ENCODE data around the gene HPCAL1. TPM values are rescaled to one million over a fixed set of nuclear protein-coding genes. Genes with fewer than 3 reads are reported as not detected.
A peak's percentile ranks its signal among the peaks of the same experiment; 100 is the strongest.

The HPCAL1 gene
- total and polyA plus RNA-seq, 8 donors = 58.1 to 108 (median 72.1) TPM

DNA sequence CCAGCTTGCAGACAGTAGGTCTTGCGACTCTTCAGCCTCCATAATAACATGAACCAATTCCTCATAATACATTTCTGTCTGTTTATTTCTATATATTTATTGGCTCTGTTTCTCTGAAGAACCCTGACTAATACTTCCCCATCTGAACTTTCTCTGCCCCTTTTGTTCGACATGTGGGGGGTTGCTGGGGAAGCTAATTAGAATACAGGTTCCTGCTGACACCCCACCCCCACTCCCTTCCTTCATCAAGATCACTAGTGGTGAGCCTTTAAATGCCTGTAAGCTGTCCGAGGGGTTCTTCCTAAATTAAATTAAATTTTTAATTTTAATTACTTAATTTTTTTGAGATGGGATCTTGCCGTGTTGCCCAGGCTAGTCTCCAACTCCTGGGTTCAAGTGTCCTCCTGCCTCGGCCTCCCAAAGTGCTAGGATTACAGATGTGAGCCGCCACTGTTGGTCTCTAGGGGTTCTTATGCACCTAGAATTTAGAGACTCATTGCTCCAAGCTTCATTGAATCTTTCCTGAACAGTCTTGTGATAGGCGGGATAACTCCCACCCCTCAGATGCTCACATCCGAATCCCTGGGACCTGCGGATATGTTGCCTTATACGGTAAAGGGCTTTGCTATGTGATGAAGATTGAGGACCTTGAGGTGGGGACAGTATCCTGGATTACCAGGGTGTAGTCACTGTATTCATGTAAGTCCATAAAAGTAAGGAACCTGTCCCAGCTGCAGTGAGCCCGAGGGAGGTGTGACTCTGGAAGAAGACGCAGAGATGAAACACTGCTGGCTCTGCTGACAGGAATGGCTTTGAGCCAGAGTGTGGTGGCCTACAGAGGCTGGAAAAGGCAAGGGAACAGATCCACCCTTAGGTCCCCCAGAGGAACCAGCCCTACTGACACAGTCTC, 26.2 kb downstream of the HPCAL1 start:
- H3K27me3 ChIP-seq = no peaks in the 10 kb centered on the region
- H3K4me1 ChIP-seq = peaks cover 32 to 87% of the 10 kb centered on the region in 2 donors
- intact Hi-C loops (cut with DNase I) = no loop called here
- no peak for DNase-seq
- no peaks in the 10 kb centered on the region for H3K9me3 ChIP-seq
- H3K27ac ChIP-seq = peak overlapping the region in 1 of 2 donors; percentile 43
- H3K4me3 ChIP-seq = no peak overlapping the region
- TF ChIP-seq, protein P1, sequence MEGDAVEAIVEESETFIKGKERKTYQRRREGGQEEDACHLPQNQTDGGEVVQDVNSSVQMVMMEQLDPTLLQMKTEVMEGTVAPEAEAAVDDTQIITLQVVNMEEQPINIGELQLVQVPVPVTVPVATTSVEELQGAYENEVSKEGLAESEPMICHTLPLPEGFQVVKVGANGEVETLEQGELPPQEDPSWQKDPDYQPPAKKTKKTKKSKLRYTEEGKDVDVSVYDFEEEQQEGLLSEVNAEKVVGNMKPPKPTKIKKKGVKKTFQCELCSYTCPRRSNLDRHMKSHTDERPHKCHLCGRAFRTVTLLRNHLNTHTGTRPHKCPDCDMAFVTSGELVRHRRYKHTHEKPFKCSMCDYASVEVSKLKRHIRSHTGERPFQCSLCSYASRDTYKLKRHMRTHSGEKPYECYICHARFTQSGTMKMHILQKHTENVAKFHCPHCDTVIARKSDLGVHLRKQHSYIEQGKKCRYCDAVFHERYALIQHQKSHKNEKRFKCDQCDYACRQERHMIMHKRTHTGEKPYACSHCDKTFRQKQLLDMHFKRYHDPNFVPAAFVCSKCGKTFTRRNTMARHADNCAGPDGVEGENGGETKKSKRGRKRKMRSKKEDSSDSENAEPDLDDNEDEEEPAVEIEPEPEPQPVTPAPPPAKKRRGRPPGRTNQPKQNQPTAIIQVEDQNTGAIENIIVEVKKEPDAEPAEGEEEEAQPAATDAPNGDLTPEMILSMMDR (IDR thresholded peaks at IDR 0.05) = no peak
- ATAC-seq = no peak
- no peaks in the 10 kb centered on the region for H3K36me3 ChIP-seq

DNA sequence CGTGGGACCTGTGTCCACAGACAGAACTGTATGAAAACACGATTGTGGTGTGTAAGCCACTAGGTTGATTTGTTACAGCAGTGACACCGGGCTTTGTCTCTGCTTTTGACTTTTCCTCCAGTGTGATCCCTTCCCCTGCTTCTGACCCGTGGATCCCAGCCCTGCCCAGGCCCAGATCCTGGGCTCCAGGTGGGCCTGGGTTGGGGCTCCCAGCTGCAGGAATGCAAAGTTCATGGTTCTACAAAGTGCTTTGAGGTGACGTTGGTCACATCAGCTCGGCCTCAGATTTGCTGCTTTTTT, 26.8 kb downstream of the HPCAL1 start:
- Histone ChIP-seq H3K4me3 (no peak overlapping the region), H3K27ac (peak overlapping the region in 1 of 2 donors; percentile 43), H3K27me3 (no peaks in the 10 kb centered on the region), H3K9me3 (no peaks in the 10 kb centered on the region), H3K4me1 (peaks cover 32 to 81% of the 10 kb centered on the region in 2 donors), H3K36me3 (no peaks in the 10 kb centered on the region)
- TF ChIP-seq, protein P1 (IDR thresholded peaks at IDR 0.05) = no peak
- ATAC-seq (no peak), DNase-seq (no peak)
- intact Hi-C loops (cut with DNase I) = no loop called here

DNA sequence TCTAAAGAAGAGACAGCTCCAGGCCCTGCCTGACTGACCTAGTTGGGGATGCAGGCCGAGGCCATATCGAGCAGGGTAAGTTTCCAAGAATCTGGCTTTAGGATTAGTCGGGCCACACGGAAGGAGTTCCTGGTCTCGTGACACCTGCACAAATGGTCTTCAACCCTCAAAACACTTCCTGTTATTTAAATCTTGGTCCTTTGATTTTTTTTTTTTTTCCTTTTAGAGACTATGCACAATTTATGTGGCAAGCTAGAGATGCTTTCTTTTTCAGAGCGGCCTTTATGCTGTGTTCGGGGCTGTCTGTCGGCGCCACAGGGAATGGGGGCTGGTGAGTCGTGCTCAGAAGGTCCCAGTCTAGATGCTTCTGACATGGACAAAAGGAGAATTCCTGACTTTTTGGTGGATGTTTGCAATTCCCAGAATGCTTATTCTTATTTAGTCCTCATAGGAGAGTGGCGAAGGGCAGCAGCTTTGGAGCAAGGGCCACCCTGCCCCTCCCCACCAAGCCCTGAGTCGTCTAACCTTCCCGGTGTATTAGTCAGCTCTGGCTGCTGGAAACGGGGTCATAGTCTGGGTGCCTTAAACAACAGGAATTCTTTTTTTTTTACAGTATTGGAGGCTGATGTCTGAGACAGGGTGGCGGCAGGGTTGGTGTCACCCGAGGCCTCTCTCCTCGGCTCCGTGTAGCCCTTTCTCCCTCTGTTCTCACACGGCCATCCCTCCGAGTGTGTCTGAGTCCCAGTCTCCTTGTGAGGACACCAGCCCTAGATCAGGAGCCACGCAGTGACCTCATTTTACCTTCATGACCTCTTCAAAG, 27.4 kb downstream of the HPCAL1 start:
- Histone ChIP-seq H3K4me1 (peaks cover 32 to 77% of the 10 kb centered on the region in 2 donors), H3K27ac (peak overlapping the region; percentile 3 to 43), H3K4me3 (no peak overlapping the region), H3K36me3 (no peaks in the 10 kb centered on the region), H3K9me3 (peaks cover 0 to 4% of the 10 kb centered on the region in 2 donors), H3K27me3 (no peaks in the 10 kb centered on the region)
- TF ChIP-seq, protein P1 (IDR thresholded peaks at IDR 0.05) = no peak
- DNase-seq = no peak
- peak; percentile 9 for ATAC-seq
- intact Hi-C loops (cut with DNase I) = no loop called here

DNA sequence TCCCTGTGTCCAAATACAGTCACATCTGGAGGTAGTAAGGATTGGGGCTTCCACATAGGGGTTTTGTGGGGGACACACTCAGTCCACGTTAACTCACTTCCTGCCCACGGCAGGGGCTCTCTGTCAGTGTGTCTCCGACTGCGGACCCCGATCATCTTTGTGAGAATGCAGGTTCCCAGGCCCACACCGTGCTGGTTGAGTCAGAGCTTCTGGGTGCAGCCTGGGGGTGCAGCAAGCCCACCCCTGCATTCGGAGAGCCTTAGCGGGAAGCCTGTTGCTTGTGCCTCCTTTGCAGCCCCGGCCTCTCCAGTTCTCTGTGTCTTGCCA, 28.0 kb downstream of the HPCAL1 start:
- H3K4me3 ChIP-seq = peak overlapping the region in 1 of 2 donors; percentile 26
- H3K9me3 ChIP-seq = peaks cover 0 to 8% of the 10 kb centered on the region in 2 donors
- no peaks in the 10 kb centered on the region for H3K27me3 ChIP-seq
- TF ChIP-seq, protein P1 (IDR thresholded peaks at IDR 0.05) = no peak
- DNase-seq (no peak), ATAC-seq (no peak)
- intact Hi-C loops (cut with DNase I) = no loop called here
- no peaks in the 10 kb centered on the region for H3K36me3 ChIP-seq
- H3K27ac ChIP-seq = peak overlapping the region; percentile 59 to 85
- peaks cover 32 to 72% of the 10 kb centered on the region in 2 donors for H3K4me1 ChIP-seq

Data from left lung (tissue), 10 donors.